Cardiac fibroblast (primary cell): Measurements from ENCODE around the gene CFAP97D1.

Experiments
- DNase-seq, 2 donors: peaks; one replicate each; pipeline versions ENCODE4 v3.0.0 to v3.0.0-alpha.2; 2010; ENCODE audit warnings: low read depth in 2 of 2
- H3K4me3 ChIP-seq, 2 donors: replicated peaks in 1 of 2; 1 replicate in 1 of 2; 2 replicates in 1 of 2; pipeline ENCODE4 v1.5.1; 2011; ENCODE audit warnings: low read depth in 2 of 2, low read length in 2 of 2, mild to moderate bottlenecking in 2 of 2, moderate library complexity in 1 of 2
- CTCF ChIP-seq: IDR thresholded peaks from one replicate; pipeline ENCODE4 v1.5.1; 2011; ENCODE audit warnings: low read depth, mild to moderate bottlenecking, low read length, inconsistent platforms

CFAP97D1 gene

GRCh38 chr17:43805117-43805516 is 24.9 kb downstream of the CFAP97D1 start:
- TF ChIP-seq CTCF: no peak
- no peak overlapping the region for H3K4me3 ChIP-seq
- DNase-seq: no peak

- TF ChIP-seq CTCF: no peak
- no peak for DNase-seq
- no peak overlapping the region for H3K4me3 ChIP-seq
These were observed 27.8 kb downstream of the CFAP97D1 start for GRCh38 chr17:43808076-43808475.

- DNase-seq: no peak
- no peak overlapping the region for H3K4me3 ChIP-seq
- no peak for TF ChIP-seq CTCF
These were observed 28.9 kb downstream of the CFAP97D1 start for GRCh38 chr17:43809121-43809520.

GRCh38 chr17:43810226-43810715 is 30.0 kb downstream of the CFAP97D1 start:
- DNase-seq: no peak
- TF ChIP-seq CTCF: no peak
- H3K4me3 ChIP-seq: no peak overlapping the region

GRCh38 chr17:43810823-43811222 is 30.6 kb downstream of the CFAP97D1 start:
- no peak overlapping the region for H3K4me3 ChIP-seq
- no peak for DNase-seq
- TF ChIP-seq CTCF: no peak

GRCh38 chr17:43812396-43813265 is 32.4 kb downstream of the CFAP97D1 start:
- H3K4me3 ChIP-seq: no peak overlapping the region
- TF ChIP-seq CTCF: no peak
- no peak for DNase-seq

GRCh38 chr17:43813386-43813785 is 33.2 kb downstream of the CFAP97D1 start:
- H3K4me3 ChIP-seq: no peak overlapping the region
- no peak for DNase-seq
- TF ChIP-seq CTCF: no peak
